ENCODE measurements around the gene ZNF454.

ZNF454 gene

GRCh38 chr5:178940569-178941360, at the start of gene ZNF454:
Gene ZNF454, plus strand, starts transcription at chr5:178941198. Its CDS starts 1,594 bp downstream, at chr5:178942792.
- H3K4me3 ChIP-seq (ENCODE audit: low read depth, low read length) = peak within 1 kb of the TSS; percentile 60
- peak; percentile 66 for DNase-seq (ENCODE audit: low read depth)

GRCh38 chr5:178895615-178896571, 45.1 kb upstream of the ZNF454 start, which contains the start of gene ZFP2:
Gene ZFP2, plus strand, starts transcription at chr5:178895913. Its CDS starts 35,401 bp downstream, at chr5:178931314.
- DNase-seq (ENCODE audit: low read depth) = peak; percentile 22
- peak within 1 kb of the TSS; percentile 67 for H3K4me3 ChIP-seq (ENCODE audit: low read depth, low read length)
- TF ChIP-seq CTCF (IDR thresholded peaks at IDR 0.05; ENCODE audit: control insufficient read depth, extremely low read depth, insufficient read depth) = no peak

More at GRCh38 chr5:178940569-178941360, at the start of gene ZNF454:
- no peak for TF ChIP-seq CTCF (IDR thresholded peaks at IDR 0.05; ENCODE audit: control insufficient read depth, extremely low read depth, insufficient read depth)

- DNase-seq (ENCODE audit: low read depth) = no peak
- TF ChIP-seq CTCF (IDR thresholded peaks at IDR 0.05; ENCODE audit: control insufficient read depth, extremely low read depth, insufficient read depth) = no peak
- H3K4me3 ChIP-seq (ENCODE audit: low read depth, low read length) = no peak overlapping the region
Measured at GRCh38 chr5:178899289-178899688, 41.7 kb upstream of the ZNF454 start.

GRCh38 chr5:178902849-178903248, 38.1 kb upstream of the ZNF454 start:
- no peak for TF ChIP-seq CTCF (IDR thresholded peaks at IDR 0.05; ENCODE audit: control insufficient read depth, extremely low read depth, insufficient read depth)
- DNase-seq (ENCODE audit: low read depth) = no peak
- H3K4me3 ChIP-seq (ENCODE audit: low read depth, low read length) = no peak overlapping the region

GRCh38 chr5:178931846-178932760, 8.9 kb upstream of the ZNF454 start:
- no peak for DNase-seq (ENCODE audit: low read depth)
- H3K4me3 ChIP-seq (ENCODE audit: low read depth, low read length) = no peak overlapping the region
- TF ChIP-seq CTCF (IDR thresholded peaks at IDR 0.05; ENCODE audit: control insufficient read depth, extremely low read depth, insufficient read depth) = no peak

GRCh38 chr5:178941361-178941760, 363 bp downstream of the ZNF454 start:
- DNase-seq (ENCODE audit: low read depth) = no peak
- peak overlapping the region; percentile 60 for H3K4me3 ChIP-seq (ENCODE audit: low read depth, low read length)
- TF ChIP-seq CTCF (IDR thresholded peaks at IDR 0.05; ENCODE audit: control insufficient read depth, extremely low read depth, insufficient read depth) = no peak

Data from LNCaP clone FGC (cell line).